ENCODE data around the gene FLCN. TPM values are rescaled to one million over a fixed set of nuclear protein-coding genes. Genes with fewer than 3 reads are reported as not detected.

The FLCN gene
- total RNA-seq, 1 experiment from 2014 or later, result 71.6 TPM

GRCh38 chr17:17173921-17174320 is 63.0 kb downstream of the FLCN start:
- H3K4me3 ChIP-seq (ENCODE audit: low read depth in 2 of 2, low read length in 2 of 2), result no peak overlapping the region
- DNase-seq (ENCODE audit: low read depth, low spot score) (no peak), ATAC-seq (no peak)
- H3K27me3 ChIP-seq (ENCODE audit: control insufficient read depth, insufficient read depth, low read length), result no peaks in the 10 kb centered on the region
- in situ Hi-C loops (cut with HindIII; ENCODE audit: low pct_unique_long_range_greater_than_20kb, low sequenced_read_pairs) (no loop called here), intact Hi-C loops (cut with micrococcal nuclease; ENCODE audit: unreplicated experiment) (no loop called here)
- H3K9me3 ChIP-seq (ENCODE audit: control insufficient read depth, insufficient read depth, low read depth, low read length), result no peaks in the 10 kb centered on the region
- no TSS peak for BruUV-seq (replicated peaks)
- CTCF ChIA-PET, result no interaction called here
- no peaks in the 10 kb centered on the region for H3K36me3 ChIP-seq (ENCODE audit: control insufficient read depth, insufficient read depth, low read length)
- POLR2A ChIA-PET, result no interaction called here
- no peak overlapping the region for H3K27ac ChIP-seq (ENCODE audit: low read length)
- no peak for TF ChIP-seq REST (IDR thresholded peaks at IDR 0.05; ENCODE audit: insufficient read depth in 1 of 2, low read depth in 2 of 2, low read length in 1 of 2)
- TF ChIP-seq TCF7L2 (IDR thresholded peaks at IDR 0.05; ENCODE audit: low read depth, low read length), result no peak
- no peak for TF ChIP-seq POLR2AphosphoS5 (IDR thresholded peaks at IDR 0.05; ENCODE audit: low read depth, low read length)
- no peak for TF ChIP-seq SIN3A (IDR thresholded peaks at IDR 0.05; ENCODE audit: borderline replicate concordance, insufficient read depth, low read depth, low read length)
- no peak for TF ChIP-seq CTCF (IDR thresholded peaks at IDR 0.05)
- no peaks in the 10 kb centered on the region for H3K4me1 ChIP-seq (ENCODE audit: control insufficient read depth, insufficient read depth, low read length)

- Histone ChIP-seq H3K4me1 (ENCODE audit: control insufficient read depth, insufficient read depth, low read length) (no peaks in the 10 kb centered on the region), H3K36me3 (ENCODE audit: control insufficient read depth, insufficient read depth, low read length) (no peaks in the 10 kb centered on the region), H3K4me3 (ENCODE audit: low read depth in 2 of 2, low read length in 2 of 2) (no peak overlapping the region), H3K27me3 (ENCODE audit: control insufficient read depth, insufficient read depth, low read length) (no peaks in the 10 kb centered on the region), H3K27ac (ENCODE audit: low read length) (no peak overlapping the region), H3K9me3 (ENCODE audit: control insufficient read depth, insufficient read depth, low read depth, low read length) (no peaks in the 10 kb centered on the region)
- in situ Hi-C loops (cut with HindIII; ENCODE audit: low pct_unique_long_range_greater_than_20kb, low sequenced_read_pairs), result no loop called here
- POLR2A ChIA-PET, result no interaction called here
- DNase-seq (ENCODE audit: low read depth, low spot score) (no peak), ATAC-seq (no peak)
- CTCF ChIA-PET, result no interaction called here
- TF ChIP-seq SIN3A (IDR thresholded peaks at IDR 0.05; ENCODE audit: borderline replicate concordance, insufficient read depth, low read depth, low read length), result no peak
- TF ChIP-seq REST (IDR thresholded peaks at IDR 0.05; ENCODE audit: insufficient read depth in 1 of 2, low read depth in 2 of 2, low read length in 1 of 2), result no peak
- TF ChIP-seq CTCF (IDR thresholded peaks at IDR 0.05), result no peak
- no peak for TF ChIP-seq POLR2AphosphoS5 (IDR thresholded peaks at IDR 0.05; ENCODE audit: low read depth, low read length)
- TF ChIP-seq TCF7L2 (IDR thresholded peaks at IDR 0.05; ENCODE audit: low read depth, low read length), result no peak
- no TSS peak for BruUV-seq (replicated peaks)
- intact Hi-C loops (cut with micrococcal nuclease; ENCODE audit: unreplicated experiment), result no loop called here
Measured at GRCh38 chr17:17172990-17173389, 64.0 kb downstream of the FLCN start.

All from Panc1 (cell line).